HG02884 (cell line): ENCODE measurements around the gene GAL3ST3.
"Not testable (repeated sequence)": the region's sequence is repeated elsewhere in the genome, so short reads cannot be mapped to it uniquely, and the experiment has no call there.

Experiments
- ATAC-seq: cut with Tn5 transposase; IDR thresholded peaks from one replicate; pipeline ENCODE4 v1.9.1; 2021; ENCODE audit warnings: mild to moderate bottlenecking, moderate library complexity; ENCODE audit not compliant: unreplicated experiment

GAL3ST3 gene

DNA sequence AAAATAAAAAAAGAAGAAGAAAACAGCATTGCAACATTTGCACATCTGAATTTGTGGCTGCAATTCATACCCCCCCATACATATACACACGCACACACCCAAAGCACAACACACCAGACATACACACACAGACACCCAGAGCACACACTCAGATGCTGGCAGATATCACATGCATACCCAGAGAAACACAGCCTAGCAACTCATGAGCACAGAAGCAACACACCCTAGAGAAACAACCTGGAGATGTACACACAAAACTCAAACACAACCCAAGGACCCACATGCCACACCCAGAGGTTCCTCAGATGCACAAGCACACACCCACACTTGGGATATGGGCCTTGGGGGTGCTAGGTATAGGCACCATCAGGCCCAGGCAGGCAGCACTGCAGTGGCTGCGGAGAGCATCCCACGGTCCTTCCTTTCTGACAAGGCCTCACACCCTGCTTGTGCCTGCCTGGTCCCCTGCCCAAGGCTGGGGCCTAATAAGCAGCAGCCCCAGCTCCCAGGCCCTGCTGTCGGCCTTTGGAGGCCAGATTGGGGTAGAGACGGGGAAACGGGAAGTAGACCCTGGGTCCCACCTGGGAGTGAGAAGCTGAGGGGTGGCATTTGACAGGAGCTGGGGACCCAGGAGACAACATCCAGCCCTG is 34.0 kb downstream of the GAL3ST3 start:
- ATAC-seq: no peak

DNA sequence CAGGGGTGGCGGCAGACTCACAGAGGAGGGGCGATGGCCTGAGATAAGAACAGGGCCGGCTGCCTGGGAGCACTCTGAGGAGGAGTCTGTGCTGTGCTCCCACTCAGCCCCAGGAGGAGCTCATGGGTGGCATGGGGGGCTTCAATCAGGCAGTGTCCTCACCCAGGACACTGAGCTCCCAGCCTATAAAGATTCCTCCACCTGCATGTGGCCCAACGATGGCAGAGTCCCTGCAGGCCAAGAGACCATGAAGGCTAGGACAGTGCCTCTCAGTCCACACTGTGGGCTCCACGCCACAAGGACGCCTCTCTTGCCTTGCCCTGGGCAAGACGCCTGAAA is 35.2 kb downstream of the GAL3ST3 start:
- no peak for ATAC-seq

- ATAC-seq: no peak
Observed at GRCh38 chr11:66012946-66013761, 35.8 kb downstream of the GAL3ST3 start.

DNA sequence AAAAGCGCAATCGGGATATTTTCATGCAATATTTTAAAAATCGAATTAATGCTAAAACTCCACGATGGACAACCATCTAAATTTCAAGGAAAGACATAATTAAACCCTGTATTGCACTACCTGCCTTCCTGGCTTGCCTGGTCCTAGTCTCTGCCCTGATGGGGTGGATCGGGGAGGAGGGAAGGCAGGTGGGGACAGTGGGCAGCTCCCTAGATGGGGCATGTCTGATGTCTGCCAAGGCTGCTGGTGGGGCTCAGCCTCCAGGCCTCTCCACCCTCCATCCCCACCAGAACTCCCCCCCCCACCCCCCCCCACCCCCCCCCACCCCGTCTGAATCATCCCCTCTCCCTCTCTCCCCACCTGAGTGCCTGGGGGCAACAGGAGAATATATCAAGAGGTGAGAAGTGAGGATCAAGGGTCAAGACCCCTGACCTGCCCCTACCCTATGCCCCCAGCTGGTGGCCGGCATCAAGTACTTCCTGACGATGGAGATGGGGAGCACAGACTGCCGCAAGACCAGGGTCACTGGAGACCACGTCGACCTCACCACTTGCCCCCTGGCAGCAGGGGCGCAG is 36.5 kb downstream of the GAL3ST3 start:
- ATAC-seq: no peak

GRCh38 chr11:66011785-66012303 is 37.1 kb downstream of the GAL3ST3 start, which contains the start of gene CST6:
TSS of gene CST6 (plus strand) at chr11:66012008. CDS start at chr11:66012045, 37 bp downstream.
- ATAC-seq: no peak

DNA sequence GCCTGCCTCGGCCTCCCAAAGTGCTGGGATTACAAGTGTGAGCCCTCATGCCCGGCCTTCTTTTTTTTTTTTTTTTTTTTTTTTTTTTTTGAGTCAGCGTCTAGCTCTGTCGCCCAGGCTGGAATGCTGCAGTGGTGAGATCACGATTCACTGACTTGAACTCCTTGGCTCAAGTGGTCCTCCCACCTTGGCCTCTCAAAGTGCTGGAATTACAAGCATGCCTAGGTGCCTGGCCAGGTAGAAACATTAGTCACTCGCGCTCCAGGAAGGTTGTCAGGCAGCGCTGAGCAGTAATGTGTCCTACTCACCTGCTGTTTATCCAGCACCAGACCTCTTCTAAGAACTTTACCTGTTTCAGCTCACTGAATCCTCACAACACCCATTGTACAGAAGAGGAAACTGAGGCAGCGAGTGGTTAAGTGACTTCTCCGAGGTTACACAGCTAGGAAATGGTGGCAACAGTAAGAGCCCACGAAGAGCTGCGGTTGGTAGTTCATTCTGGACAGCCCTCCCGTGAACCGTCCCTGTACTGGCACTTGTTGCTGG is 37.6 kb downstream of the GAL3ST3 start:
- no peak for ATAC-seq

- ATAC-seq: not testable (repeated sequence)
Observed at GRCh38 chr11:66010036-66010435, 38.9 kb downstream of the GAL3ST3 start.

DNA sequence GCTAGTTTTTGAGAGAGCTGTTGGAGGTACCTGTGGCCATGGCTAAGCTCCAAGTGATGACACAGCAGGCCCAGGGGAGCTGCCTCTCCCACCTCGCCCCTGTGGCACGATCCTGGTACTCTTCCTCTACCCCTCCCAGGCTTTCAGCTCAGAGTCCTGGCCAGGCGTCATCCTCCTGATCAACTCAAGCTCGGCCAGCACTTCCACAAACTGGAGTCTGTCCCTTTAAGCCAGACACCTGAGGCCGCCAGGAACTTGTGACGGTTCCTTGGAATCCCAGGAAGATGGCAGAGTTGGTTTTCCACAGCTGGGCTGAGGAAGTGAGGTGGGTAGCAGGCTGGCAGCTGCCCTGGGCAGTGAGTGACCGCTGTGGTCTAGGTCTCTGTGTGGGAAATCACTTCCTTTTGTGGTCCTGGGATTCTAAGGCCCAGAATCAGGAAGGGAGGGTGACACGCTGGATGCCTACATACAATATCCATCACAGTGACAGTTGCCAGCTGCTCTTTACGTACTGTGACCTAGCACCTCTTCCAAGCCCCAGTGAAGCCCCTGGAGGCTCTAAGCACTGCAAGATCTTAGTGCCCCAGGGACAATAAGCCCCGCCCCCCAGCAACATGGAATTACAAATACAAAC is 40.4 kb downstream of the GAL3ST3 start:
- no peak for ATAC-seq

DNA sequence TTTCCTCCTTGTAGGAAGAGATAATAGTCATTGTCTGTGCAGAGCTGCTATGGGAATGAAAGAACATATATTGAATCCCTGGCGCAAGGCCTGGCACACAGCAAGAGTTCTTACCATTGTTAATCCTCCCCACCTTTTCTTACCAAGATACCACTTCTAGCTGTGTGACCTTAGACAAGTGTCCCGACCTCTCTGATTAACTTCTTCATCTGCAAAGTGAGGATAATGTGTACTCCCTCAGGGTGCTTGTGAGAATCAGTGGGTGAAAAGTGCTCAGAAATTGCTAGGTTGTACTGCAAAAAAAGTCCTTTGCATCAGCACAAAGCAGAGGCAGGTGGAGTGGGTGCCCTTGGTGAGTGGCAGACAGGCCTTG is 40.9 kb downstream of the GAL3ST3 start:
- no peak for ATAC-seq

- ATAC-seq: no peak
Observed at GRCh38 chr11:66007201-66007634, 41.7 kb downstream of the GAL3ST3 start.

- ATAC-seq: no peak
Observed at GRCh38 chr11:66006891-66007176, 42.1 kb downstream of the GAL3ST3 start.

GRCh38 chr11:66006134-66006890 is 42.6 kb downstream of the GAL3ST3 start:
- ATAC-seq: no peak

GRCh38 chr11:66004186-66004585 is 44.8 kb downstream of the GAL3ST3 start:
- ATAC-seq: no peak

- ATAC-seq: no peak
Observed at GRCh38 chr11:66003291-66003690, 45.7 kb downstream of the GAL3ST3 start.

DNA sequence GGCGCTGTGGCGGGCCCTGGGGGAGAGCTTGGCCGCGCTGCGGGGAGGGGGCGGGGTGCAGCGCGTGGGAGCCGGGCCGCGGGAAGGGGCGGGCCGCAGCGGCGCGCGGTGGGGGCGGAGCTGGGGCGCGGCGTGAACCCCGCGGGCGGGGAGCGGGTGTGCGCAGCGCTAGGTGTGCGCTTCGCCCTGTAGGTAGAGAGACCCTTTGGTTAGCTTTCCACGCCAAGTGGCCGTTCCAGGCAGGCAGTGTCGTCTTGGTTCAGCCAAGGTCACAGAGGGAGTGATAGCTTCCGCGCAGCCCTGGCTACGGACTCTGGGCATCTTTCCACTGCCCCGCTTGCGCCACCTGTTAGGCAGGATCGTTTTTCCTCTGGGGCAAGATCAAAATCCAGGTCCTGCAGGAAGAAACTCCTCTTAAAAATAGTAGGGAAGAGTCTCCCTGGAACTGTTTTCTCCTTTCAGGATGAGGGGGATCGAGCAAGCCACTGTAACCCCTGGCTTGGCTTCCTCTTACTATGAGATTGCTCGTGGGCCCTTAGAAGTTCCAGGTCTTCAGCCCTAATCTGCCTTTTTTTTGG is 46.2 kb downstream of the GAL3ST3 start:
- ATAC-seq: peak; percentile 37

DNA sequence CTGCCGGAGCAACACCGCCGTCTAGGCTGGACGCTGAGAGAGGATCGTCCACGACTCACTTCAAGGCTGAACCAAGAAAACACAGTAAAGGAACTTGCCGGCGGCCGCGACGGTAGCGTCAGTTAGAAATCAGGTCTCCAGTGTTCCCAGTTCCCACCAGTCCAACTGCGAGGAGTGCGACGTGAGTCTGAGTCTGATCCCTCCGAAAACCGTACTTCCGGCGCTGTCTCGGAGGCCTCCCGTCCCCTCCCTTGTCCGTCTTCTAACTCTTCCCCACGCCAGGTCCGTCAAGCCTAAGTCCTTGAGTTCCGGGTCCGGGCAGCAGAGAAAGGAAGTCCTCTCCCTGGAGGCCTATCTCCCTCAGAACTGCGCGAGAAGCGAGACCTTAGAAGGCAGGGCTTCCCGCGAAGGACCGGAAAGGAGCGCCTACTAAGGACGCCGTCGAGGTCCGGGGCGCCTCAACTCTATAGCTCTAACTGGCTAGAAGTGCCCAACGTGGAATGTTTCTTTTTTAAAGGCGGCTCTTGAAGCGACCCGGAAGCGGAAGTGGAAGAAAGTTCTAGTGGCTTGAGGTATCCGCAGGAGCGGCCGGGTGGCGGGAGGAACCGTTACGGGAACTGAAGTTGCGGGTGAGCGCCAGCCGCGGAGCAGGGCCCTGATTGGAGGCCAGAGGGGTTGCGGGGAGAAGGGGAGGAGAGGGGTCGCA is 46.9 kb downstream of the GAL3ST3 start, which contains the start of the genes BANF1 and EIF1AD:
BANF1 (plus strand) TSS at position 562 of the 706 bp plus-strand sequence. CDS start 748 bp downstream, outside the sequence.
EIF1AD (minus strand) TSS at position 216 of the 706 bp plus-strand sequence. CDS start 1,768 bp downstream, outside the sequence.
- peak; percentile 63 for ATAC-seq

DNA sequence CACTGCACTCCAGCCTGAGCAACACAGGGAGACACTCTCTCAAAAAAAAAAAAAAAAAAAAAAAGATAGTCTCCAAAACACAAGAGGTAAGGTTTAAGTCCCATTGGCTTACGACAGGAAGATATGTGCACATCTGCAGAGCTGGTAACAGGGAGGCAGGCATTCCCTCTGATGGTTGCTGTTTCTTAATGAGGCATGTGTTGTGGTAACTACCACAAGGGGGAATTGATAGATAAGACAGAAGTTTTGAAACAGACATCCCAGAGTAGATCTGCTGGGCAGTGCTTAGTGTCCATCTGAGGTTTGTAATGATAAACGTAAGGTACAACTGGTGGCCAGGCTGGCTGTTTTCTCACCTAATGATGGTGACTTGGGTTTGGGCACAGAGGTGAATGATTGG is 51.7 kb downstream of the GAL3ST3 start:
- ATAC-seq: no peak

GRCh38 chr11:65992056-65992455 is 56.9 kb downstream of the GAL3ST3 start:
- no peak for ATAC-seq
